ENCODE data around the gene CRYBB3.

DNA sequence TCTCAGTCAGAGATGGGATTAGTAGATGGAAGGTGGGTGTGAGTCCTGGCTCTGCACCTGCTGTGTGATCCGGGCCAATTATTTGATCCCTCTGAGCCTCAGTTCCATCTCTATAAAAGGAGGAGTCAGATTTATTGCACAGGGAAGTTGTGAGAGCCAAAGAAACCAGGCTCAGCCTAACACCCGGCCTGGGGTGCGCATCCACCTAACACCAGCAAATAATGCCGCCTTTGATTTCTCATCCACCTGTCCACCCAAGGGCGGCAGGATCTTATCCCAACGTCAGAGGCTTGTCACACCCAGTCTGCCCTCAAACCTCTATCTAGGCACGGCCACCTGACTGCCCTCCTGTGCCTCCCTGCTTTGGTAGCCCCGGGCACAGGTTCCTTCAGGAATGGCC is 22.1 kb downstream of the CRYBB3 start:
- TF ChIP-seq CTCF (IDR thresholded peaks at IDR 0.05): no peak
- TF ChIP-seq POLR2A (IDR thresholded peaks at IDR 0.05): no peak

Data from lower leg skin (tissue), 3 donors.